Hepatocyte (in vitro differentiated cells): ENCODE results near the gene SHQ1. TPM values are rescaled to one million over a fixed set of nuclear protein-coding genes. Genes with fewer than 3 reads are reported as not detected.

Experiments
- DNase-seq: peaks from one replicate; pipeline ENCODE4 v3.0.0-alpha.2; 2016; ENCODE audit warnings: low spot score
- H2AFZ ChIP-seq: fragments of 200-600 bp; sonication (generic); 2 replicates; pipeline ENCODE4 v1.6.0; 2016; ENCODE audit warnings: antibody characterized with exemption, mild to moderate bottlenecking
- H3K27ac ChIP-seq: fragments of 200-600 bp; sonication (generic); 2 replicates; pipeline ENCODE4 v1.5.1; 2016; ENCODE audit warnings: mild to moderate bottlenecking
- H3K27me3 ChIP-seq: fragments of 200-600 bp; sonication (generic); 2 replicates; pipeline ENCODE4 v1.6.1; 2016
- H3K36me3 ChIP-seq: fragments of 200-600 bp; sonication (generic); replicated peaks from 2 replicates; pipeline ENCODE4 v1.5.1; 2016; ENCODE audit warnings: low read depth; ENCODE audit not compliant: insufficient read depth
- H3K4me1 ChIP-seq: fragments of 200-600 bp; sonication (generic); 2 replicates; pipeline ENCODE4 v1.5.1; 2016; ENCODE audit warnings: mild to moderate bottlenecking, moderate library complexity; ENCODE audit not compliant: insufficient read depth
- H3K4me2 ChIP-seq: fragments of 200-600 bp; sonication (generic); 2 replicates; pipeline ENCODE4 v1.6.0; 2016
- H3K4me3 ChIP-seq: fragments of 200-600 bp; sonication (generic); 2 replicates; pipeline ENCODE4 v1.5.1; 2016; ENCODE audit warnings: mild to moderate bottlenecking
- H3K79me2 ChIP-seq: fragments of 200-600 bp; sonication (generic); 2 replicates; pipeline ENCODE4 v1.6.0; 2017; ENCODE audit warnings: mild to moderate bottlenecking
- H3K9me2 ChIP-seq: fragments of 200-600 bp; sonication (generic); replicated peaks from 2 replicates; pipeline ENCODE4 v1.6.0; 2017; ENCODE audit warnings: mild to moderate bottlenecking; ENCODE audit not compliant: insufficient read depth
- H3K9me3 ChIP-seq: fragments of 200-600 bp; sonication (generic); 2 replicates; pipeline ENCODE4 v1.5.1; 2016; ENCODE audit warnings: low read depth, mild to moderate bottlenecking
- H4K20me1 ChIP-seq: fragments of 200-600 bp; sonication (generic); 2 replicates; pipeline ENCODE4 v1.6.0; 2016; ENCODE audit warnings: mild to moderate bottlenecking; ENCODE audit not compliant: insufficient read depth, poor library complexity, severe bottlenecking
- CTCF ChIP-seq: fragments of 200-600 bp; sonication (generic); IDR thresholded peaks from 2 replicates; pipeline ENCODE4 v1.5.1; 2016; ENCODE audit warnings: antibody characterized with exemption, mild to moderate bottlenecking; ENCODE audit not compliant: poor library complexity
- EZH2 ChIP-seq: fragments of 200-600 bp; sonication (generic); IDR thresholded peaks from 2 replicates; pipeline ENCODE4 v1.6.1; 2016; ENCODE audit warnings: antibody characterized with exemption, mild to moderate bottlenecking, borderline replicate concordance
- EZH2phosphoT487 ChIP-seq: fragments of 200-600 bp; sonication (generic); IDR thresholded peaks from one replicate; pipeline ENCODE4 v1.6.1; 2018; ENCODE audit warnings: antibody characterized with exemption, mild to moderate bottlenecking, low read depth, moderate library complexity; ENCODE audit not compliant: unreplicated experiment, severe bottlenecking
- WGBS: methylation state at CpG from one replicate; pipeline ENCODE4 v1.1.6; 2016; ENCODE audit warnings: low lambda C conversion rate; ENCODE audit errors: missing lambda C conversion rate; 5-methylcytosine and 5-hydroxymethylcytosine counted together
- polyA plus RNA-seq: library from polyadenylated mRNA; unstranded; fragments of >200 nt; fragmentation: Nextera tagmentation; extraction: Ambion mirVana; gene quantifications from 2 replicates; pipeline ENCODE4 v1.2.1, GENCODE V29; 2016
- total RNA-seq: library from RNA; depleted of rRNA; stranded (reverse); fragments of >200 nt; gene quantifications from 2 replicates; pipeline ENCODE4 v1.2.3, GENCODE V29; 2014

Gene SHQ1
- total and polyA plus RNA-seq, 2 experiments from 2014 or later, result 11.1 to 16.8 TPM

GRCh38 chr3:72728958-72729467 is 119.2 kb downstream of the SHQ1 start:
- Histone ChIP-seq H3K9me2 (no peaks in the 10 kb centered on the region), H3K9me3 (no peaks in the 10 kb centered on the region), H3K4me1 (no peaks in the 10 kb centered on the region), H3K79me2 (no peaks in the 10 kb centered on the region), H4K20me1 (no peaks in the 10 kb centered on the region), H3K4me3 (no peak overlapping the region), H3K36me3 (no peaks in the 10 kb centered on the region), H3K27ac (no peak overlapping the region), H3K27me3 (no peaks in the 10 kb centered on the region), H3K4me2 (no peak overlapping the region), H2AFZ (no peak overlapping the region)
- no peak for TF ChIP-seq EZH2
- no peak for TF ChIP-seq CTCF
- TF ChIP-seq EZH2phosphoT487, result no peak
- WGBS, result 36% methylated on average over 16 of the region's 16 CpGs
- no peak for DNase-seq

- no peak for DNase-seq
- no peaks in the 10 kb centered on the region for H3K27me3 ChIP-seq
- no peaks in the 10 kb centered on the region for H3K9me3 ChIP-seq
- H3K9me2 ChIP-seq, result no peaks in the 10 kb centered on the region
- no peaks in the 10 kb centered on the region for H4K20me1 ChIP-seq
- no peaks in the 10 kb centered on the region for H3K36me3 ChIP-seq
- no peak overlapping the region for H2AFZ ChIP-seq
- H3K4me1 ChIP-seq, result no peaks in the 10 kb centered on the region
- 87% methylated on average over 6 of the region's 6 CpGs for WGBS
- no peak overlapping the region for H3K4me2 ChIP-seq
- no peaks in the 10 kb centered on the region for H3K79me2 ChIP-seq
- H3K27ac ChIP-seq, result no peak overlapping the region
- H3K4me3 ChIP-seq, result no peak overlapping the region
- TF ChIP-seq EZH2, result no peak
- no peak for TF ChIP-seq EZH2phosphoT487
- TF ChIP-seq CTCF, result no peak
Observed at GRCh38 chr3:72728329-72728889, 119.8 kb downstream of the SHQ1 start.

- no peak for TF ChIP-seq CTCF
- no peak for TF ChIP-seq EZH2
- TF ChIP-seq EZH2phosphoT487, result no peak
- Histone ChIP-seq H3K36me3 (no peaks in the 10 kb centered on the region), H3K4me2 (no peak overlapping the region), H3K9me3 (no peaks in the 10 kb centered on the region), H3K4me1 (no peaks in the 10 kb centered on the region), H3K4me3 (no peak overlapping the region), H3K27me3 (no peaks in the 10 kb centered on the region), H4K20me1 (no peaks in the 10 kb centered on the region), H3K79me2 (no peaks in the 10 kb centered on the region), H3K9me2 (no peaks in the 10 kb centered on the region), H3K27ac (no peak overlapping the region), H2AFZ (no peak overlapping the region)
- no peak for DNase-seq
- 95% methylated on average over 7 of the region's 7 CpGs for WGBS
Observed at GRCh38 chr3:72727726-72728125, 120.5 kb downstream of the SHQ1 start.
